ENCODE measurements around the gene ELFN2. TPM values are rescaled to one million over a fixed set of nuclear protein-coding genes. Genes with fewer than 3 reads are reported as not detected.

ELFN2 gene
- polyA plus RNA-seq, 2 of the 4 experiments (the other 2 are of a cell fraction) = 0.94 to 8.1 TPM

DNA sequence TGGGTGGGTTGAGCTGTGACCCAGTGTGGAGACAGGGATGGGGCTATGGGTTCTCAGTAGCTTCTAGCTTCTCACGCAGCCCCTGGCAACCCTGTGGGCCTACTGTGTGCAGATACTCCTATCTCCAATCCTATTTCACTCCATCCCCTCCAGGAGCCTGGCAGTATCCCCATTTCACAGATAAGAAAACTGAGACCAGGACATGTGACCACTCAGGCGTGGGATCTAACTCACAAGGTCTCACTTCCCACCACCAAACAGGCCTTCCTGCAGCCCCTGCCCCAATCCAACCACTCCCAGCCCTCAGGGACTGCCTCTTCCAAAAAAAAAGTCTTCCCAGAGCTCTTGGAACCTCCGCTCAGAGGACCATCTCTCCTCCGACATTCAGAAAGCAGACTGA, 15.6 kb downstream of the ELFN2 start:
- TF ChIP-seq SREBF2 (IDR thresholded peaks at IDR 0.05) (no peak), FOXS1 (CRISPR knock-in tag; IDR thresholded peaks at IDR 0.05) (no peak), NR3C1 (IDR thresholded peaks at IDR 0.05) (no peak), ZSCAN20 (CRISPR knock-in tag; IDR thresholded peaks at IDR 0.05) (no peak)
- DNase-seq (ENCODE audit: low read depth in 1 of 2, low spot score in 1 of 2) (no peak), ATAC-seq (no peak), FAIRE-seq (no peak)
- Histone ChIP-seq H3K27ac (no peak overlapping the region), H3K4me1 (no peaks in the 10 kb centered on the region), H3K4me3 (no peak overlapping the region), H3K9me3 (no peaks in the 10 kb centered on the region), H3K4me2 (no peak overlapping the region)
- ChIA-PET POLR2A (no interaction called here), CTCF (interaction anchor here (1.5 kb wide), 1 partner anchor 17 kb away, joined by 7 read pairs; no protein-coding TSS in a partner anchor)
- WGBS (ENCODE audit: missing lambda C conversion rate) = 81% methylated on average over 4 of the region's 4 CpGs

- Histone ChIP-seq H3K27ac (no peak overlapping the region), H3K4me3 (no peak overlapping the region), H3K9me3 (no peaks in the 10 kb centered on the region), H3K4me2 (no peak overlapping the region), H3K4me1 (no peaks in the 10 kb centered on the region)
- 89% methylated on average over 23 of the region's 32 CpGs for WGBS (ENCODE audit: missing lambda C conversion rate)
- no peak for FAIRE-seq
- no peak for ATAC-seq
- CTCF ChIA-PET = interaction anchor here (1.5 kb wide), 1 partner anchor 48 kb away, joined by 3 read pairs; no protein-coding TSS in a partner anchor
- TF ChIP-seq POLR2A (IDR thresholded peaks at IDR 0.05; ENCODE audit: low read length) (no peak), POLR2AphosphoS2 (conservative IDR thresholded peaks at IDR 0.05; ENCODE audit: low read length) (no peak), HOXB5 (CRISPR knock-in tag; IDR thresholded peaks at IDR 0.05) (no peak), ZC3H11A (IDR thresholded peaks at IDR 0.05) (no peak), EHF (CRISPR knock-in tag; IDR thresholded peaks at IDR 0.05) (no peak)
- DNase-seq (ENCODE audit: low read depth in 1 of 2, low spot score in 1 of 2) = no peak
- POLR2A ChIA-PET = no interaction called here
Measured at GRCh38 chr22:37410174-37411055, 16.9 kb downstream of the ELFN2 start.

- CTCF ChIA-PET = interaction anchor here (0.6 to 2.4 kb wide), 3 partner anchors 19 to 93 kb away, joined by 3 to 11 read pairs (median 3); no protein-coding TSS in a partner anchor
- no peaks in the 10 kb centered on the region for H3K9me3 ChIP-seq
- no peak overlapping the region for H3K4me3 ChIP-seq
- H3K4me1 ChIP-seq = no peaks in the 10 kb centered on the region
- POLR2A ChIA-PET = no interaction called here
- DNase-seq (ENCODE audit: low read depth in 1 of 2, low spot score in 1 of 2) = no peak
- TF ChIP-seq, protein P1, sequence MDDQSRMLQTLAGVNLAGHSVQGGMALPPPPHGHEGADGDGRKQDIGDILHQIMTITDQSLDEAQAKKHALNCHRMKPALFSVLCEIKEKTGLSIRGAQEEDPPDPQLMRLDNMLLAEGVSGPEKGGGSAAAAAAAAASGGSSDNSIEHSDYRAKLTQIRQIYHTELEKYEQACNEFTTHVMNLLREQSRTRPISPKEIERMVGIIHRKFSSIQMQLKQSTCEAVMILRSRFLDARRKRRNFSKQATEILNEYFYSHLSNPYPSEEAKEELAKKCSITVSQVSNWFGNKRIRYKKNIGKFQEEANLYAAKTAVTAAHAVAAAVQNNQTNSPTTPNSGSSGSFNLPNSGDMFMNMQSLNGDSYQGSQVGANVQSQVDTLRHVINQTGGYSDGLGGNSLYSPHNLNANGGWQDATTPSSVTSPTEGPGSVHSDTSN (IDR thresholded peaks at IDR 0.05) = no peak
- TF ChIP-seq TP53 (CRISPR knock-in tag; IDR thresholded peaks at IDR 0.05) (no peak), SMC3 (IDR thresholded peaks at IDR 0.05) (no peak), RCOR1 (IDR thresholded peaks at IDR 0.05; ENCODE audit: low read depth, low read length) (no peak), ATOH8 (CRISPR knock-in tag; IDR thresholded peaks at IDR 0.05; ENCODE audit: low read depth) (no peak), RNF2 (IDR thresholded peaks at IDR 0.05; ENCODE audit: borderline replicate concordance, low read depth) (no peak), JUNB (IDR thresholded peaks at IDR 0.05) (no peak), EHMT2 (IDR thresholded peaks at IDR 0.05; ENCODE audit: low read depth) (no peak), KDM5A (IDR thresholded peaks at IDR 0.05) (no peak), HDAC2 (IDR thresholded peaks at IDR 0.05) (no peak)
- TF ChIP-seq, protein P2, sequence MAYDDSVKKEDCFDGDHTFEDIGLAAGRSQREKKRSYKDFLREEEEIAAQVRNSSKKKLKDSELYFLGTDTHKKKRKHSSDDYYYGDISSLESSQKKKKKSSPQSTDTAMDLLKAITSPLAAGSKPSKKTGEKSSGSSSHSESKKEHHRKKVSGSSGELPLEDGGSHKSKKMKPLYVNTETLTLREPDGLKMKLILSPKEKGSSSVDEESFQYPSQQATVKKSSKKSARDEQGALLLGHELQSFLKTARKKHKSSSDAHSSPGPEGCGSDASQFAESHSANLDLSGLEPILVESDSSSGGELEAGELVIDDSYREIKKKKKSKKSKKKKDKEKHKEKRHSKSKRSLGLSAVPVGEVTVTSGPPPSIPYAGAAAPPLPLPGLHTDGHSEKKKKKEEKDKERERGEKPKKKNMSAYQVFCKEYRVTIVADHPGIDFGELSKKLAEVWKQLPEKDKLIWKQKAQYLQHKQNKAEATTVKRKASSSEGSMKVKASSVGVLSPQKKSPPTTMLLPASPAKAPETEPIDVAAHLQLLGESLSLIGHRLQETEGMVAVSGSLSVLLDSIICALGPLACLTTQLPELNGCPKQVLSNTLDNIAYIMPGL (CRISPR knock-in tag; IDR thresholded peaks at IDR 0.05; ENCODE audit: borderline replicate concordance) = no peak
- FAIRE-seq = no peak
- H3K27ac ChIP-seq = no peak overlapping the region
- WGBS (ENCODE audit: missing lambda C conversion rate) = 87% methylated on average over 11 of the region's 13 CpGs
- no peak overlapping the region for H3K4me2 ChIP-seq
- no peak for ATAC-seq
Measured at GRCh38 chr22:37409459-37410050, 17.7 kb downstream of the ELFN2 start.

All from A549 (cell line).